OCI-LY3 (cell line): ENCODE results near the gene VIP.

ENCODE experiments used
- H2AFZ ChIP-seq: fragments of 200-600, 300-600 bp; shearing (Covaris generic); 2 replicates; pipeline ENCODE4 v1.6.0; 2014; ENCODE audit warnings: antibody characterized with exemption, low read depth, low read length
- H3K27ac ChIP-seq: fragments of 200-600, 300-600 bp; sonication (generic); 2 replicates; pipeline ENCODE4 v1.5.1; 2014; ENCODE audit warnings: mild to moderate bottlenecking, low read length, moderate library complexity, mixed read lengths
- H3K27me3 ChIP-seq: fragments of 200-600, 300-600 bp; sonication (generic); 2 replicates; pipeline ENCODE4 v1.6.1; 2014; ENCODE audit warnings: low read depth, low read length, mixed read lengths
- H3K36me3 ChIP-seq: fragments of 200-600, 300-600 bp; sonication (generic); replicated peaks from 2 replicates; pipeline ENCODE3; 2014; ENCODE audit warnings: low read depth, low read length, mixed read lengths
- H3K4me1 ChIP-seq: fragments of 300-600, 200-600 bp; sonication (generic); 2 replicates; pipeline ENCODE4 v1.6.1; 2014; ENCODE audit warnings: low read length, mixed read lengths
- H3K4me2 ChIP-seq: fragments of 200-600, 300-600 bp; sonication (generic); 2 replicates; pipeline ENCODE4 v1.6.1; 2014; ENCODE audit warnings: low read length, mixed read lengths
- H3K4me3 ChIP-seq: fragments of 300-600, 200-600 bp; sonication (generic); 2 replicates; pipeline ENCODE4 v1.5.1; 2014; ENCODE audit warnings: antibody characterized with exemption, mild to moderate bottlenecking, low read length, moderate library complexity
- H3K79me2 ChIP-seq: fragments of 300-600, 200-600 bp; shearing (Covaris generic); 2 replicates; pipeline ENCODE4 v1.6.1; 2014; ENCODE audit warnings: mild to moderate bottlenecking, low read length, mixed read lengths
- H3K9ac ChIP-seq: fragments of 300-600, 200-600 bp; shearing (Covaris generic); 2 replicates; pipeline ENCODE4 v1.6.0; 2014; ENCODE audit warnings: mild to moderate bottlenecking, low read length, moderate library complexity
- H3K9me3 ChIP-seq: fragments of 200-600, 300-600 bp; shearing (Covaris generic); 2 replicates; pipeline ENCODE4 v1.6.1; 2014; ENCODE audit warnings: low read length, mixed read lengths; ENCODE audit not compliant: insufficient read depth
- H4K20me1 ChIP-seq: fragments of 200-600, 300-600 bp; sonication (generic); 2 replicates; pipeline ENCODE4 v1.6.1; 2016; ENCODE audit warnings: low read length, mixed read lengths; ENCODE audit not compliant: insufficient read depth
- EZH2phosphoT487 ChIP-seq: fragments of 200-600 bp; shearing (Covaris generic); IDR thresholded peaks from 2 replicates; pipeline ENCODE4 v1.6.1; 2018; ENCODE audit warnings: antibody characterized with exemption, mixed run types, low read depth
- TF ChIP-seq, protein P1 (sequence below): fragments of 200-600, 300-600 bp; sonication (generic); IDR thresholded peaks from 2 replicates; pipeline ENCODE4 v1.5.1; 2014; ENCODE audit warnings: antibody characterized with exemption, low read length, low read depth

The VIP gene

DNA sequence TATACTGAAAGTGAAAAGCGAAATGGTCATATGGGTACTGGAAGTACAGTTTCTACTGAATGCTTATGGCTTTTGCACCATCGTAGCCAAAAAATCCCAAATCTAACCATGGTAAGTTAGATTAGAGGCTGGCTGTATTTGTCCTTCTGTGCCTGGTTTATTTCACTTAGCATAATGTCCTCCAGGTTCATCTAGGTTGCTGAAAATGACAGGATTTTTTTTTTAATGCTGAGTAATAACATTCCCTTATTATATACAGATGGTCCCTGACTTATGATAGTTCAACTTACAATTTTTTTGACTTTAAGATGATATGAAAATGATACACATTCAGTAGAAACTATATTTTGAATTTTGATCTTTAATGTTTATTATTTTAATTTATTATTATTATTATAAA, 45.3 kb upstream of the VIP start:
- Histone ChIP-seq H4K20me1 (no peaks in the 10 kb centered on the region), H3K4me3 (no peak overlapping the region), H3K4me1 (no peaks in the 10 kb centered on the region), H3K9ac (no peak overlapping the region), H2AFZ (no peak overlapping the region), H3K4me2 (no peak overlapping the region), H3K27ac (no peak overlapping the region), H3K36me3 (no peaks in the 10 kb centered on the region), H3K79me2 (no peaks in the 10 kb centered on the region), H3K27me3 (peaks cover 4% of the 10 kb centered on the region; the same call in 1 of the 2 replicates), H3K9me3 (no peaks in the 10 kb centered on the region)
- TF ChIP-seq, protein P1, sequence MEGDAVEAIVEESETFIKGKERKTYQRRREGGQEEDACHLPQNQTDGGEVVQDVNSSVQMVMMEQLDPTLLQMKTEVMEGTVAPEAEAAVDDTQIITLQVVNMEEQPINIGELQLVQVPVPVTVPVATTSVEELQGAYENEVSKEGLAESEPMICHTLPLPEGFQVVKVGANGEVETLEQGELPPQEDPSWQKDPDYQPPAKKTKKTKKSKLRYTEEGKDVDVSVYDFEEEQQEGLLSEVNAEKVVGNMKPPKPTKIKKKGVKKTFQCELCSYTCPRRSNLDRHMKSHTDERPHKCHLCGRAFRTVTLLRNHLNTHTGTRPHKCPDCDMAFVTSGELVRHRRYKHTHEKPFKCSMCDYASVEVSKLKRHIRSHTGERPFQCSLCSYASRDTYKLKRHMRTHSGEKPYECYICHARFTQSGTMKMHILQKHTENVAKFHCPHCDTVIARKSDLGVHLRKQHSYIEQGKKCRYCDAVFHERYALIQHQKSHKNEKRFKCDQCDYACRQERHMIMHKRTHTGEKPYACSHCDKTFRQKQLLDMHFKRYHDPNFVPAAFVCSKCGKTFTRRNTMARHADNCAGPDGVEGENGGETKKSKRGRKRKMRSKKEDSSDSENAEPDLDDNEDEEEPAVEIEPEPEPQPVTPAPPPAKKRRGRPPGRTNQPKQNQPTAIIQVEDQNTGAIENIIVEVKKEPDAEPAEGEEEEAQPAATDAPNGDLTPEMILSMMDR = no peak
- no peak for TF ChIP-seq EZH2phosphoT487

DNA sequence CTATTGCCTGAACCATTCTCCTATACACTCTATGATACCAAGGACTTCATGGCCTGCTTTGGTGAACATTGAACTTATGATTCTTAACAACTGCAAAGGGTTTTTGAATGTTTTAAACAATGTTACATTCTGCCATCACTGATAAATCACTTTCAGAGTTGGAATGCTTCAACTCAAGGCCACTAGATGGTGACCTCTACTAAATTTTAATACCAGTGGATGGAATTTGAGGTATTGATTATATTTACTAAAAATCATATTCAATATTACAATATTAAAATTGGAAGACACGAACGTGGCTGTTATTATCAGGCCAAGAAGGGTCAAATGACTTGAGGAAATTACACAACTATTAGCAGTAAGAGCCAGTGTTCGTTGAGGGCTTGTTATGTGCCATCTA, 34.3 kb upstream of the VIP start:
- H3K79me2 ChIP-seq = no peaks in the 10 kb centered on the region
- H3K4me1 ChIP-seq = no peaks in the 10 kb centered on the region
- H3K27me3 ChIP-seq = no peaks in the 10 kb centered on the region
- H3K9ac ChIP-seq = no peak overlapping the region
- no peaks in the 10 kb centered on the region for H3K9me3 ChIP-seq
- no peaks in the 10 kb centered on the region for H4K20me1 ChIP-seq
- no peak overlapping the region for H3K4me3 ChIP-seq
- H3K4me2 ChIP-seq = no peak overlapping the region
- H3K36me3 ChIP-seq = no peaks in the 10 kb centered on the region
- TF ChIP-seq EZH2phosphoT487 = no peak
- TF ChIP-seq, protein P1 = no peak
- H3K27ac ChIP-seq = no peak overlapping the region
- no peak overlapping the region for H2AFZ ChIP-seq

DNA sequence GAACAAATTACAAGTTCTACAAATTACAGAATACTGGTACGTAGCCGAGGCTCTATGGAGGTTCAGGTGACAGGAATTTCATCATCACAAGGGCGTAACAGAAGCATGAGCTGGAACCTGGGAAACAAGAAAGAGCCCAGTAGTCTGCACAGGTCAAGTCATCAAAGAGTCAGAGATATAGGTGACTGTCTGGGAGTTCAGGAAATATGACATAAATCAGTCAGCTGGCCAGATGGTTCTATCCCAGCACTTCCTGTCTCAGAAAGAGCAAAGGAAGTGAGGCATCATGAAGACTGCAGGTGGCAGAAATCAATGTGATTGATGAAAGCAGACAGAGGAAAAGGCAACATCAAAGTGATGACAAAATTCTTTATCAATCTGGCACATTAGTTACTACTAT, 29.6 kb upstream of the VIP start:
- no peak overlapping the region for H3K4me2 ChIP-seq
- H3K79me2 ChIP-seq = no peaks in the 10 kb centered on the region
- H3K36me3 ChIP-seq = no peaks in the 10 kb centered on the region
- H3K27ac ChIP-seq = no peak overlapping the region
- no peak overlapping the region for H3K4me3 ChIP-seq
- no peaks in the 10 kb centered on the region for H3K9me3 ChIP-seq
- H3K27me3 ChIP-seq = no peaks in the 10 kb centered on the region
- no peak overlapping the region for H3K9ac ChIP-seq
- no peaks in the 10 kb centered on the region for H4K20me1 ChIP-seq
- no peaks in the 10 kb centered on the region for H3K4me1 ChIP-seq
- TF ChIP-seq EZH2phosphoT487 = no peak
- TF ChIP-seq, protein P1 = no peak
- no peak overlapping the region for H2AFZ ChIP-seq

DNA sequence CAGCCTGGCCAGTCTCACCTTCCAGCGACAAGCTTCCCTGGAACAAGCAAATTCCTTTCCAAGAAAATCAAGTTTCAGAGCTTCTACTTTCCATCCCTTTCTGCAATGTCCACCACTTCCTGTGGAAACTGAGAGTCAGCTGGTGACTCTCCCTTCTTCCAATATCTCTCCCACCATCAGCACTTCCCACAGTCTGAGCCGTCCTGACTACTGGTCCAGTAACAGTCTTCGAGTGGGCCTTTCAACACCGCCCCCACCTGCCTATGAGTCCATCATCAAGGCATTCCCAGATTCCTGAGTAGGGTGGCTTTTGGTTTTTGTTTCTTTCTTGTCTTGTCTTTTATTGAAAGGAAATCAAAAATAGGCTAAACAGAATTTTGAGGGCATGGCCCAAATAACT, 28.6 kb upstream of the VIP start:
- Histone ChIP-seq H2AFZ (no peak overlapping the region), H3K4me1 (no peaks in the 10 kb centered on the region), H3K4me3 (no peak overlapping the region), H3K9me3 (no peaks in the 10 kb centered on the region), H3K27ac (no peak overlapping the region), H3K27me3 (no peaks in the 10 kb centered on the region), H3K36me3 (no peaks in the 10 kb centered on the region), H3K9ac (no peak overlapping the region), H3K79me2 (no peaks in the 10 kb centered on the region), H4K20me1 (no peaks in the 10 kb centered on the region), H3K4me2 (no peak overlapping the region)
- TF ChIP-seq, protein P1 = no peak
- no peak for TF ChIP-seq EZH2phosphoT487
